Esophagus muscularis mucosa (tissue), 4 donors: ENCODE data around the gene HSD3B2. TPM values are rescaled to one million over a fixed set of nuclear protein-coding genes. Genes with fewer than 3 reads are reported as not detected.

ENCODE experiments used
- DNase-seq: peaks from one replicate; pipeline ENCODE4 v3.0.0-alpha.2; 2017; ENCODE audit errors: extremely low spot score
- H3K27ac ChIP-seq, 4 donors: fragments of 200-600 bp; sonication (generic); replicated peaks in 1 of 4; 1 replicate in 3 of 4; 2 replicates in 1 of 4; pipeline ENCODE4 v1.5.1; 2016 to 2019; ENCODE audit warnings: mild to moderate bottlenecking in 1 of 4
- H3K27me3 ChIP-seq, 4 donors: fragments of 200-600 bp; sonication (generic); one replicate each; pipeline versions ENCODE4 v1.5.1 to v1.6.0; 2016 to 2019
- H3K36me3 ChIP-seq, 4 donors: fragments of 200-600 bp; sonication (generic); one replicate each; pipeline ENCODE4 v1.5.1; 2016 to 2019
- H3K4me1 ChIP-seq, 4 donors: fragments of 200-600 bp; sonication (generic); one replicate each; pipeline ENCODE4 v1.5.1; 2016 to 2019
- H3K4me3 ChIP-seq, 4 donors: fragments of 200-600 bp; sonication (generic); 1 replicate in 2 of 4; 2 replicates in 2 of 4; pipeline ENCODE4 v1.5.1; 2016 to 2019; ENCODE audit warnings: mild to moderate bottlenecking in 4 of 4, moderate library complexity in 1 of 4
- H3K9me3 ChIP-seq, 4 donors: fragments of 200-600 bp; sonication (generic); 1 replicate in 3 of 4; 2 replicates in 1 of 4; pipeline ENCODE4 v1.5.1; 2016 to 2019
- EP300 ChIP-seq: sonication (generic); formaldehyde crosslinking; IDR thresholded peaks from one replicate; pipeline ENCODE4 v1.6.1; 2017; ENCODE audit warnings: antibody characterized with exemption
- POLR2A ChIP-seq: fragments of 450-650 bp; IDR thresholded peaks from one replicate; pipeline ENCODE4 v1.6.1; 2017; ENCODE audit warnings: antibody characterized with exemption, moderate library complexity, mild to moderate bottlenecking, low read depth
- POLR2AphosphoS5 ChIP-seq, 2 donors: sonication (generic); formaldehyde crosslinking; IDR thresholded peaks; one replicate each; pipeline ENCODE4 v1.6.1; 2017; ENCODE audit warnings: antibody characterized with exemption in 2 of 2
- WGBS: methylation state at CpG from one replicate; pipeline ENCODE4 v1.1.5; 2018; 5-methylcytosine and 5-hydroxymethylcytosine counted together
- intact Hi-C: fragments of 100-400 bp; cut with DNase I; formaldehyde crosslinking; loops from one replicate; pipeline ENCODE4 v1.15.1; 2023
- total RNA-seq, 4 donors: library from RNA; depleted of rRNA; stranded (reverse); fragments of >200 nt; gene quantifications; one replicate each; pipeline versions ENCODE4 v1.1.0 to v1.2.1, GENCODE V29; 2016
- TF ChIP-seq, protein P1 (sequence below), 3 experiments: fragments of 200-600 bp in 2 of 3; fragments of 450-650 bp in 1 of 3; sonication (generic) in 2 of 3; IDR thresholded peaks; one replicate each; pipeline ENCODE4 v1.5.1; 2017 to 2019; ENCODE audit warnings: antibody characterized with exemption in 3 of 3, mild to moderate bottlenecking in 2 of 3, moderate library complexity in 1 of 3

Gene HSD3B2
- total RNA-seq, 4 donors from 2014 or later = not detected

GRCh38 chr1:119388450-119388849 lies 26.5 kb upstream of the HSD3B2 start:
- Histone ChIP-seq H3K27me3 (no peaks in the 10 kb centered on the region), H3K9me3 (no peaks in the 10 kb centered on the region), H3K4me1 (no peaks in the 10 kb centered on the region), H3K36me3 (no peaks in the 10 kb centered on the region), H3K4me3 (no peak overlapping the region), H3K27ac (no peak overlapping the region)
- no peak for TF ChIP-seq EP300
- TF ChIP-seq POLR2A = no peak
- TF ChIP-seq POLR2AphosphoS5 (IDR thresholded peaks at IDR 0.05) = no peak
- intact Hi-C loops = no loop called here
- 45% methylated on average over 1 of the region's 1 CpG for WGBS
- DNase-seq = no peak

- Histone ChIP-seq H3K4me1 (no peaks in the 10 kb centered on the region), H3K36me3 (no peaks in the 10 kb centered on the region), H3K27ac (no peak overlapping the region), H3K27me3 (no peaks in the 10 kb centered on the region), H3K9me3 (no peaks in the 10 kb centered on the region), H3K4me3 (no peak overlapping the region)
- no peak for TF ChIP-seq POLR2AphosphoS5 (IDR thresholded peaks at IDR 0.05)
- no peak for TF ChIP-seq POLR2A
- TF ChIP-seq, protein P1, sequence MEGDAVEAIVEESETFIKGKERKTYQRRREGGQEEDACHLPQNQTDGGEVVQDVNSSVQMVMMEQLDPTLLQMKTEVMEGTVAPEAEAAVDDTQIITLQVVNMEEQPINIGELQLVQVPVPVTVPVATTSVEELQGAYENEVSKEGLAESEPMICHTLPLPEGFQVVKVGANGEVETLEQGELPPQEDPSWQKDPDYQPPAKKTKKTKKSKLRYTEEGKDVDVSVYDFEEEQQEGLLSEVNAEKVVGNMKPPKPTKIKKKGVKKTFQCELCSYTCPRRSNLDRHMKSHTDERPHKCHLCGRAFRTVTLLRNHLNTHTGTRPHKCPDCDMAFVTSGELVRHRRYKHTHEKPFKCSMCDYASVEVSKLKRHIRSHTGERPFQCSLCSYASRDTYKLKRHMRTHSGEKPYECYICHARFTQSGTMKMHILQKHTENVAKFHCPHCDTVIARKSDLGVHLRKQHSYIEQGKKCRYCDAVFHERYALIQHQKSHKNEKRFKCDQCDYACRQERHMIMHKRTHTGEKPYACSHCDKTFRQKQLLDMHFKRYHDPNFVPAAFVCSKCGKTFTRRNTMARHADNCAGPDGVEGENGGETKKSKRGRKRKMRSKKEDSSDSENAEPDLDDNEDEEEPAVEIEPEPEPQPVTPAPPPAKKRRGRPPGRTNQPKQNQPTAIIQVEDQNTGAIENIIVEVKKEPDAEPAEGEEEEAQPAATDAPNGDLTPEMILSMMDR (IDR thresholded peaks at IDR 0.05) = no peak
- TF ChIP-seq EP300 = no peak
- DNase-seq = no peak
- intact Hi-C loops = no loop called here
Measured at GRCh38 chr1:119390526-119390925, 24.4 kb upstream of the HSD3B2 start.

DNA sequence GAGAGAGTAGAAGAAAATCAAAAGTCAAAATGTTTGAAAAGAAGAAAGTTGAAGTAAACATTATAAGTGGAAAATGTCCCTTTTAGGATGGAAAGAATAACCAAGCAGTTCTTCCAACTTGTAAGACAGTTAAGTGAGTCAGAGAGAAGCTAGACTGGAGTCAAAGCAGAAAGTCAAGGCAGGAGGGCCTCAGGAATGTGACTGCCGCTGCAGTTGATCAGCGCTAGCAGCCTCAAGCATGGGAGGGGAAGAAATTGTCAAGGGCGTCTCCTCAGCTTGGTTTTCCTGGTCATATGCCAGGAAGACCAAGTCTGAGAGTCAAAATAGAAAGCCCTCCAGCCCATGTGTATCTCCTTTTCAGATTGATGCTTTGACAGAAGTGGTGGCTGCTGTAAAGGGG lies 23.2 kb upstream of the HSD3B2 start:
- Histone ChIP-seq H3K4me3 (no peak overlapping the region), H3K36me3 (no peaks in the 10 kb centered on the region), H3K9me3 (no peaks in the 10 kb centered on the region), H3K27me3 (no peaks in the 10 kb centered on the region), H3K4me1 (no peaks in the 10 kb centered on the region), H3K27ac (no peak overlapping the region)
- DNase-seq = no peak
- intact Hi-C loops = no loop called here
- WGBS = 81% methylated on average over 3 of the region's 3 CpGs
- no peak for TF ChIP-seq EP300

GRCh38 chr1:119394085-119394484 lies 20.9 kb upstream of the HSD3B2 start:
- Histone ChIP-seq H3K4me1 (no peaks in the 10 kb centered on the region), H3K27me3 (no peaks in the 10 kb centered on the region), H3K4me3 (no peak overlapping the region), H3K27ac (no peak overlapping the region), H3K36me3 (no peaks in the 10 kb centered on the region), H3K9me3 (no peaks in the 10 kb centered on the region)
- intact Hi-C loops = no loop called here
- TF ChIP-seq POLR2AphosphoS5 (IDR thresholded peaks at IDR 0.05) (no peak), POLR2A (no peak), EP300 (no peak)
- TF ChIP-seq, protein P1 (IDR thresholded peaks at IDR 0.05) = no peak
- no peak for DNase-seq
- WGBS = 89% methylated on average over 1 of the region's 1 CpG

DNA sequence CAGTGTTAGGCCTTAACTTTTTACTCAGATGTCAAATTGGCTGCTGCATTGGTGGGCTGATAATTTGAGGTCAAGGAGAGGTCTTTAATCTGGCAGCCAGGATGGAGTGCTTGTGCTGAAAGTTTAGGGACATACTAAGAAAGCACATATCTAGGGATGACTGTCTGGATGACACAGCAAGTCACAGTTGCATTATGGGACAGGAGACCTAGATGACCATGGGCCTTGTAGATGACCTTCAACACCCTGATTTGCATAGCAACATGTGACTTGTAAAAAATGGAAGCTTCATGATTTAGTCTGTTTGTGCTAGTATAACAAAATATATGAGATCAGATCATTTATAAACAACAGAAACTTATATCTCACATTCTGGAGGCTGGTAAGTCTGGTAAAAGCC lies 18.0 kb upstream of the HSD3B2 start:
- TF ChIP-seq EP300 (no peak), POLR2AphosphoS5 (IDR thresholded peaks at IDR 0.05) (no peak)
- Histone ChIP-seq H3K9me3 (no peaks in the 10 kb centered on the region), H3K27ac (no peak overlapping the region), H3K36me3 (no peaks in the 10 kb centered on the region), H3K4me1 (no peaks in the 10 kb centered on the region), H3K4me3 (no peak overlapping the region), H3K27me3 (no peaks in the 10 kb centered on the region)
- intact Hi-C loops = no loop called here
- no peak for DNase-seq

- no peaks in the 10 kb centered on the region for H3K27me3 ChIP-seq
- 81% methylated on average over 3 of the region's 3 CpGs for WGBS
- intact Hi-C loops = no loop called here
Measured at GRCh38 chr1:119397986-119398385, 17.0 kb upstream of the HSD3B2 start.

More at GRCh38 chr1:119397986-119398385, 17.0 kb upstream of the HSD3B2 start:
- Histone ChIP-seq H3K36me3 (no peaks in the 10 kb centered on the region), H3K4me3 (no peak overlapping the region), H3K27ac (no peak overlapping the region), H3K9me3 (no peaks in the 10 kb centered on the region), H3K4me1 (no peaks in the 10 kb centered on the region)
- no peak for DNase-seq
- TF ChIP-seq, protein P1 (IDR thresholded peaks at IDR 0.05) = no peak
- TF ChIP-seq POLR2AphosphoS5 (IDR thresholded peaks at IDR 0.05) (no peak), EP300 (no peak), POLR2A (no peak)
